ENCODE measurements around the gene FOXP1.

GRCh38 chr3:71414189-71414927, 169.2 kb downstream of the FOXP1 start:
- no peak for TF ChIP-seq CTCF (IDR thresholded peaks at IDR 0.05; ENCODE audit: poor library complexity)
- TF ChIP-seq EZH2phosphoT487 (IDR thresholded peaks at IDR 0.05; ENCODE audit: low read depth, severe bottlenecking, unreplicated experiment) = no peak
